GM10847 (cell line): ENCODE results near the gene GRK7.

Source experiments
- POLR2A ChIP-seq: IDR thresholded peaks from 2 replicates; pipeline ENCODE4 v1.6.1; 2011; ENCODE audit not compliant: insufficient read length; ENCODE audit errors: extremely low read depth

The GRK7 gene

GRCh38 chr3:141740349-141740748 is 22.9 kb upstream of the GRK7 start:
- TF ChIP-seq POLR2A = no peak

- no peak for TF ChIP-seq POLR2A
Observed at GRCh38 chr3:141743305-141743704, 19.9 kb upstream of the GRK7 start.

- no peak for TF ChIP-seq POLR2A
Observed at GRCh38 chr3:141746962-141747361, 16.2 kb upstream of the GRK7 start.

GRCh38 chr3:141753399-141753798 is 9.8 kb upstream of the GRK7 start:
- TF ChIP-seq POLR2A = no peak

- no peak for TF ChIP-seq POLR2A
Observed at GRCh38 chr3:141754032-141754431, 9.2 kb upstream of the GRK7 start.

GRCh38 chr3:141764045-141764444 is 837 bp downstream of the GRK7 start:
- TF ChIP-seq POLR2A = no peak

- TF ChIP-seq POLR2A = no peak
Observed at GRCh38 chr3:141764465-141764864, 1.3 kb downstream of the GRK7 start.

GRCh38 chr3:141764986-141765385 is 1.8 kb downstream of the GRK7 start:
- no peak for TF ChIP-seq POLR2A

GRCh38 chr3:141767066-141767465 is 3.9 kb downstream of the GRK7 start:
- TF ChIP-seq POLR2A = no peak

- TF ChIP-seq POLR2A = no peak
Observed at GRCh38 chr3:141769221-141769894, 6.2 kb downstream of the GRK7 start.

- no peak for TF ChIP-seq POLR2A
Observed at GRCh38 chr3:141773676-141774075, 10.5 kb downstream of the GRK7 start.

- TF ChIP-seq POLR2A = no peak
Observed at GRCh38 chr3:141776376-141776775, 13.2 kb downstream of the GRK7 start.

- no peak for TF ChIP-seq POLR2A
Observed at GRCh38 chr3:141776885-141777284, 13.7 kb downstream of the GRK7 start.

- TF ChIP-seq POLR2A = no peak
Observed at GRCh38 chr3:141777957-141778813, 15.0 kb downstream of the GRK7 start.

GRCh38 chr3:141779667-141780066 is 16.5 kb downstream of the GRK7 start:
- no peak for TF ChIP-seq POLR2A

- TF ChIP-seq POLR2A = no peak
Observed at GRCh38 chr3:141782386-141782932, 19.3 kb downstream of the GRK7 start.

- TF ChIP-seq POLR2A = no peak
Observed at GRCh38 chr3:141783632-141784031, 20.4 kb downstream of the GRK7 start.

- no peak for TF ChIP-seq POLR2A
Observed at GRCh38 chr3:141784096-141784495, 20.9 kb downstream of the GRK7 start.
